ENCODE measurements around the gene MGMT. TPM values are rescaled to one million over a fixed set of nuclear protein-coding genes. Genes with fewer than 3 reads are reported as not detected.
"Not testable (repeated sequence)": the region's sequence is repeated elsewhere in the genome, so short reads cannot be mapped to it uniquely, and the experiment has no call there.

Gene MGMT
- polyA plus RNA-seq, 1 of the 3 experiments (the other 2 are of a cell fraction), result 10.8 TPM

DNA sequence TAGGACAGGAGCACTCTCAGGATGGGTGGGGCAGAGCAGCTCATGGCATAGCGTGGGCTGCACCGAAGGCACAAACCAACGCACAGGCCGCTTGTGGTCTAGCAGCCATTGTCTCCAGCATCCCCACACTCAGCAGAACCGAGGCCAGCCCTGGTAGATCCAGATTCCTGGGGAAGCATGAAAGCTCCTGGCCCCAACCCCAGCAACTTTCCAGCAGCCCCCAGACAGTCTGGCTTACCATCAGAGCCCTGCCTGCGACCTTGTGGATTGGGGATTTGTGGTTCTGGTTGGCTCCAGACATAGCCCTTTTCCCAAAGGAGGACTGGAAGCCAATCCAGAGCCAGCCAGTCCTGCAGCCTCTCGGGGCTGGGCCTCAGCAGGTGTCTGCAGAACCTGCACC, 33.8 kb upstream of the MGMT start:
- Histone ChIP-seq H3K79me2 (ENCODE audit: insufficient read depth) (no peaks in the 10 kb centered on the region), H2AFZ (ENCODE audit: low read depth) (no peak overlapping the region), H3K36me3 (replicated peaks in 1 of 2; ENCODE audit: control insufficient read depth in 1 of 2, insufficient read depth in 2 of 2, low read length in 1 of 2) (no peaks in the 10 kb centered on the region), H3K4me2 (no peak overlapping the region), H3K4me3 (ENCODE audit: low read depth in 2 of 2, low read length in 1 of 2) (no peak overlapping the region), H3K4me1 (ENCODE audit: control insufficient read depth in 1 of 2, insufficient read depth in 2 of 2, low read depth in 1 of 2, low read length in 1 of 2) (no peaks in the 10 kb centered on the region), H3K9me2 (no peaks in the 10 kb centered on the region), H3K9ac (no peak overlapping the region), H3K9me3 (no peaks in the 10 kb centered on the region; the same call in 1 of the 2 replicates), H3K27me3 (ENCODE audit: insufficient read depth) (no peaks in the 10 kb centered on the region), H3F3A (replicated peaks; ENCODE audit: insufficient read depth) (no peaks in the 10 kb centered on the region), H3K27ac (ENCODE audit: low read depth in 2 of 2, low read length in 1 of 2) (no peak overlapping the region), H4K20me1 (ENCODE audit: insufficient read depth) (no peaks in the 10 kb centered on the region)
- ChIA-PET POLR2A (no interaction called here), CTCF (no interaction called here)
- TF ChIP-seq FOSL2 (IDR thresholded peaks at IDR 0.05; ENCODE audit: borderline replicate concordance, low read depth) (no peak), CHD2 (IDR thresholded peaks at IDR 0.05; ENCODE audit: low read length, partially characterized antibody) (no peak), POLR2AphosphoS5 (IDR thresholded peaks at IDR 0.05; ENCODE audit: low read depth, low read length) (no peak), ELF1 (IDR thresholded peaks at IDR 0.05) (no peak), RXRA (IDR thresholded peaks at IDR 0.05; ENCODE audit: borderline replicate concordance, low read depth) (no peak), FOXJ3 (CRISPR knock-in tag; IDR thresholded peaks at IDR 0.05) (no peak), RCOR1 (IDR thresholded peaks at IDR 0.05; ENCODE audit: low read length) (no peak), MEF2A (IDR thresholded peaks at IDR 0.05; ENCODE audit: borderline replicate concordance, low read depth) (no peak)
- TF ChIP-seq, protein P1, sequence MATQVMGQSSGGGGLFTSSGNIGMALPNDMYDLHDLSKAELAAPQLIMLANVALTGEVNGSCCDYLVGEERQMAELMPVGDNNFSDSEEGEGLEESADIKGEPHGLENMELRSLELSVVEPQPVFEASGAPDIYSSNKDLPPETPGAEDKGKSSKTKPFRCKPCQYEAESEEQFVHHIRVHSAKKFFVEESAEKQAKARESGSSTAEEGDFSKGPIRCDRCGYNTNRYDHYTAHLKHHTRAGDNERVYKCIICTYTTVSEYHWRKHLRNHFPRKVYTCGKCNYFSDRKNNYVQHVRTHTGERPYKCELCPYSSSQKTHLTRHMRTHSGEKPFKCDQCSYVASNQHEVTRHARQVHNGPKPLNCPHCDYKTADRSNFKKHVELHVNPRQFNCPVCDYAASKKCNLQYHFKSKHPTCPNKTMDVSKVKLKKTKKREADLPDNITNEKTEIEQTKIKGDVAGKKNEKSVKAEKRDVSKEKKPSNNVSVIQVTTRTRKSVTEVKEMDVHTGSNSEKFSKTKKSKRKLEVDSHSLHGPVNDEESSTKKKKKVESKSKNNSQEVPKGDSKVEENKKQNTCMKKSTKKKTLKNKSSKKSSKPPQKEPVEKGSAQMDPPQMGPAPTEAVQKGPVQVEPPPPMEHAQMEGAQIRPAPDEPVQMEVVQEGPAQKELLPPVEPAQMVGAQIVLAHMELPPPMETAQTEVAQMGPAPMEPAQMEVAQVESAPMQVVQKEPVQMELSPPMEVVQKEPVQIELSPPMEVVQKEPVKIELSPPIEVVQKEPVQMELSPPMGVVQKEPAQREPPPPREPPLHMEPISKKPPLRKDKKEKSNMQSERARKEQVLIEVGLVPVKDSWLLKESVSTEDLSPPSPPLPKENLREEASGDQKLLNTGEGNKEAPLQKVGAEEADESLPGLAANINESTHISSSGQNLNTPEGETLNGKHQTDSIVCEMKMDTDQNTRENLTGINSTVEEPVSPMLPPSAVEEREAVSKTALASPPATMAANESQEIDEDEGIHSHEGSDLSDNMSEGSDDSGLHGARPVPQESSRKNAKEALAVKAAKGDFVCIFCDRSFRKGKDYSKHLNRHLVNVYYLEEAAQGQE (IDR thresholded peaks at IDR 0.05; ENCODE audit: low read depth, low read length), result no peak
- DNase-seq, result no peak
- WGBS (ENCODE audit: low lambda C conversion rate), result 34% methylated on average over 7 of the region's 7 CpGs

DNA sequence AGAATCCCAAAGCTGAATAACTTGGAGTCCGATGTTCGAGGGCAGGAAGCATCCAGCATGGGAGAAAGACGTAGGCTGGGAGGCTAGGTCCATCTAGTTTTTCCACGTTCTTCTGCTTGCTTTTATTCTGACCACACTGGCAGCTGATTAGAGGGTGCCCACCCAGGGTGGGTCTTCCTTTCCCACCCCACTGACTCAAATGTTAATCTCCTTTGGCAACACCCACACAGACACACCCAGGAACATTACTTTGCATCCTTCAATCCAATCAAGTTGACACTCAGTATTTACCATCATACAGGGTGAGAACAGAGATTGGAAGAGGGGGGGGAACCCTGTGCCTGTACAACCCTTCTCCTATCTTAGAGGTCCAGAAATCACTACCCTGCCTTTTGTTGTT, 31.3 kb upstream of the MGMT start:
- H3K9me3 ChIP-seq; H3K27me3 ChIP-seq (ENCODE audit: insufficient read depth); H3K79me2 ChIP-seq (ENCODE audit: insufficient read depth); H2AFZ ChIP-seq (ENCODE audit: low read depth); DNase-seq; H3K4me2 ChIP-seq; H3K4me1 ChIP-seq (ENCODE audit: control insufficient read depth in 1 of 2, insufficient read depth in 2 of 2, low read depth in 1 of 2, low read length in 1 of 2); H3F3A ChIP-seq (replicated peaks; ENCODE audit: insufficient read depth); H3K36me3 ChIP-seq (replicated peaks in 1 of 2; ENCODE audit: control insufficient read depth in 1 of 2, insufficient read depth in 2 of 2, low read length in 1 of 2); H3K9me2 ChIP-seq; H3K4me3 ChIP-seq (ENCODE audit: low read depth in 2 of 2, low read length in 1 of 2); CTCF ChIA-PET; H3K27ac ChIP-seq (ENCODE audit: low read depth in 2 of 2, low read length in 1 of 2); H3K9ac ChIP-seq; H4K20me1 ChIP-seq (ENCODE audit: insufficient read depth); POLR2A ChIA-PET: not testable (repeated sequence)
- WGBS (ENCODE audit: low lambda C conversion rate), result 2% methylated on average over 4 of the region's 4 CpGs

DNA sequence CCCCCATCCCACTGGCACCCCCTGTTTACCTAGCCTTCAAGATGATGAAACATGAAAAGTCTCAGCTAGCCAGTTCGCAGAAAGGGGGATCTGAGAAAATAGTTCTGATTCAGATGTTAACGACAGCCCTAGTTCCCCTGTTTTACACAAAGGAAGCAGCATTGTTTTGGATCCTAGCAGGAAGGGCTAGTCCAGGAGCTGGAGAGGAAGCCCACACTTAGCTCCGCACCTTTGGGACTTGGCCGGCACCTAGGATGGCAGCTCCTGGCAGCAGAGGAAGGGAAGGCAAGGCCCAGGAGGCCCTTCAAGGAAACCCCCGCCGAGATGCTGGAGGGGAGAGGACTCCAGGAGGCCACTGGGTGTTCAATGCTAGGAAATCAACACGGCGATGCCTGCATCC, 29.0 kb upstream of the MGMT start:
- no peaks in the 10 kb centered on the region; a peak in 1 of 4 replicates for H3K4me1 ChIP-seq (ENCODE audit: control insufficient read depth in 1 of 2, insufficient read depth in 2 of 2, low read depth in 1 of 2, low read length in 1 of 2)
- H3K27ac ChIP-seq (ENCODE audit: low read depth in 2 of 2, low read length in 1 of 2), result no peak overlapping the region
- H4K20me1 ChIP-seq (ENCODE audit: insufficient read depth), result no peaks in the 10 kb centered on the region
- no peak overlapping the region for H3K4me2 ChIP-seq
- no peak overlapping the region for H3K4me3 ChIP-seq (ENCODE audit: low read depth in 2 of 2, low read length in 1 of 2)
- no peaks in the 10 kb centered on the region for H3K79me2 ChIP-seq (ENCODE audit: insufficient read depth)
- 34% methylated on average over 6 of the region's 8 CpGs for WGBS (ENCODE audit: low lambda C conversion rate)
- no peaks in the 10 kb centered on the region for H3K27me3 ChIP-seq (ENCODE audit: insufficient read depth)
- no peaks in the 10 kb centered on the region for H3K9me2 ChIP-seq
- H3K36me3 ChIP-seq (replicated peaks in 1 of 2; ENCODE audit: control insufficient read depth in 1 of 2, insufficient read depth in 2 of 2, low read length in 1 of 2), result no peaks in the 10 kb centered on the region
- no peak overlapping the region for H3K9ac ChIP-seq
- H3F3A ChIP-seq (replicated peaks; ENCODE audit: insufficient read depth), result no peaks in the 10 kb centered on the region
- no peak for TF ChIP-seq SMC3 (IDR thresholded peaks at IDR 0.05; ENCODE audit: low read depth, low read length)
- TF ChIP-seq GABPA (IDR thresholded peaks at IDR 0.05; ENCODE audit: low read depth), result no peak
- no peak for TF ChIP-seq FOSL2 (IDR thresholded peaks at IDR 0.05; ENCODE audit: borderline replicate concordance, low read depth)
- TF ChIP-seq, protein P2, sequence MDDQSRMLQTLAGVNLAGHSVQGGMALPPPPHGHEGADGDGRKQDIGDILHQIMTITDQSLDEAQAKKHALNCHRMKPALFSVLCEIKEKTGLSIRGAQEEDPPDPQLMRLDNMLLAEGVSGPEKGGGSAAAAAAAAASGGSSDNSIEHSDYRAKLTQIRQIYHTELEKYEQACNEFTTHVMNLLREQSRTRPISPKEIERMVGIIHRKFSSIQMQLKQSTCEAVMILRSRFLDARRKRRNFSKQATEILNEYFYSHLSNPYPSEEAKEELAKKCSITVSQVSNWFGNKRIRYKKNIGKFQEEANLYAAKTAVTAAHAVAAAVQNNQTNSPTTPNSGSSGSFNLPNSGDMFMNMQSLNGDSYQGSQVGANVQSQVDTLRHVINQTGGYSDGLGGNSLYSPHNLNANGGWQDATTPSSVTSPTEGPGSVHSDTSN (IDR thresholded peaks at IDR 0.05), result no peak
- no peak for TF ChIP-seq RFX5 (IDR thresholded peaks at IDR 0.05; ENCODE audit: low read length)
- no peak for TF ChIP-seq GATA2 (CRISPR knock-in tag; IDR thresholded peaks at IDR 0.05)
- no peak for TF ChIP-seq ELF1 (IDR thresholded peaks at IDR 0.05)
- no peak for TF ChIP-seq TCF12 (IDR thresholded peaks at IDR 0.05)
- no peak for TF ChIP-seq RCOR1 (IDR thresholded peaks at IDR 0.05; ENCODE audit: low read length)
- TF ChIP-seq RAD21 (IDR thresholded peaks at IDR 0.05; ENCODE audit: low read length), result no peak
- TF ChIP-seq, protein P3, sequence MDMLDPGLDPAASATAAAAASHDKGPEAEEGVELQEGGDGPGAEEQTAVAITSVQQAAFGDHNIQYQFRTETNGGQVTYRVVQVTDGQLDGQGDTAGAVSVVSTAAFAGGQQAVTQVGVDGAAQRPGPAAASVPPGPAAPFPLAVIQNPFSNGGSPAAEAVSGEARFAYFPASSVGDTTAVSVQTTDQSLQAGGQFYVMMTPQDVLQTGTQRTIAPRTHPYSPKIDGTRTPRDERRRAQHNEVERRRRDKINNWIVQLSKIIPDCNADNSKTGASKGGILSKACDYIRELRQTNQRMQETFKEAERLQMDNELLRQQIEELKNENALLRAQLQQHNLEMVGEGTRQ (IDR thresholded peaks at IDR 0.05; ENCODE audit: borderline replicate concordance, low read depth, low read length), result no peak
- TF ChIP-seq NFIC (IDR thresholded peaks at IDR 0.05; ENCODE audit: borderline replicate concordance), result no peak
- no peak for TF ChIP-seq FOXJ3 (CRISPR knock-in tag; IDR thresholded peaks at IDR 0.05)
- no peak overlapping the region for H2AFZ ChIP-seq (ENCODE audit: low read depth)
- H3K9me3 ChIP-seq, result no peaks in the 10 kb centered on the region
- ChIA-PET CTCF (interaction anchor here (1.3 kb wide), 1 partner anchor 16 kb away, joined by 3 read pairs; no protein-coding TSS in a partner anchor), POLR2A (no interaction called here)
- DNase-seq, result no peak

All from SK-N-SH (cell line).